Caco-2 (cell line): ENCODE data around the gene RABEP2. TPM values are rescaled to one million over a fixed set of nuclear protein-coding genes. Genes with fewer than 3 reads are reported as not detected.
"Not testable (repeated sequence)": the region's sequence is repeated elsewhere in the genome, so short reads cannot be mapped to it uniquely, and the experiment has no call there.

Experiments used
- BruUV-seq: library from RNA; stranded (reverse); fragments of 400-500 nt; replicated peaks from 2 replicates; lab custom pipeline; 2021; lab: Mats Ljungman, UMichigan
- CTCF ChIA-PET: fragments of 300-600 bp; sonication (Branson Sonifier 250); formaldehyde crosslinking; loops from one replicate; lab custom pipeline; 2022; ENCODE audit warnings: antibody characterized with exemption; lab: Charles Lee
- POLR2A ChIA-PET: fragments of 300-600 bp; sonication (Branson Sonifier 250); formaldehyde crosslinking; loops from one replicate; lab custom pipeline; 2022; ENCODE audit warnings: antibody characterized with exemption; lab: Charles Lee
- DNase-seq, 2 experiments: peaks; one replicate each; pipeline versions ENCODE4 v3.0.0 to v3.0.0-alpha.2; 2020 to 2022
- H3K27me3 ChIP-seq: replicated peaks from 2 replicates; pipeline ENCODE4 v1.6.0; 2011; ENCODE audit warnings: low read length; ENCODE audit not compliant: control insufficient read depth, insufficient read depth
- H3K36me3 ChIP-seq: 2 replicates; pipeline ENCODE4 v1.5.1; 2011; ENCODE audit warnings: low read length; ENCODE audit not compliant: control insufficient read depth, insufficient read depth
- H3K4me1 ChIP-seq: fragments of 250-450 bp; sonication (Bioruptor Pico); 2 replicates; pipeline ENCODE4 v1.5.1; 2020; ENCODE audit warnings: mild to moderate bottlenecking
- H3K4me3 ChIP-seq: 2 replicates; pipeline ENCODE4 v1.5.1; 2011; ENCODE audit warnings: low read depth, mild to moderate bottlenecking, control low read depth, low read length
- H3K9me3 ChIP-seq: fragments of 250-450 bp; sonication (Bioruptor Pico); 2 replicates; pipeline ENCODE4 v1.5.1; 2020; ENCODE audit warnings: mild to moderate bottlenecking, moderate library complexity
- H3K27ac Mint-ChIP-seq: one replicate; pipeline ENCODE4 v1.8.0; 2022; ENCODE audit warnings: mixed read lengths; ENCODE audit not compliant: unreplicated experiment
- H3K27me3 Mint-ChIP-seq: one replicate; pipeline ENCODE4 v1.8.0; 2022; ENCODE audit warnings: mixed read lengths; ENCODE audit not compliant: insufficient read depth, unreplicated experiment
- H3K36me3 Mint-ChIP-seq: one replicate; pipeline ENCODE4 v1.8.0; 2022; ENCODE audit warnings: mild to moderate bottlenecking, mixed read lengths; ENCODE audit not compliant: insufficient read depth, unreplicated experiment
- H3K4me1 Mint-ChIP-seq: one replicate; pipeline ENCODE4 v1.8.0; 2022; ENCODE audit warnings: low read depth, mixed read lengths; ENCODE audit not compliant: unreplicated experiment
- H3K4me3 Mint-ChIP-seq: one replicate; pipeline ENCODE4 v1.8.0; 2022; ENCODE audit warnings: mild to moderate bottlenecking, moderate library complexity, mixed read lengths; ENCODE audit not compliant: unreplicated experiment
- H3K9me3 Mint-ChIP-seq: one replicate; pipeline ENCODE4 v1.8.0; 2022; ENCODE audit warnings: mixed read lengths; ENCODE audit not compliant: unreplicated experiment
- intact Hi-C: fragments of 100-400 bp; cut with micrococcal nuclease; formaldehyde crosslinking; loops from one replicate; pipeline ENCODE4 v1.10.0; 2022; ENCODE audit not compliant: unreplicated experiment
- total RNA-seq: library from RNA; stranded (reverse); gene quantifications from 2 replicates; pipeline ENCODE4 v1.2.3, GENCODE V29; 2022
- TF ChIP-seq, protein P1 (sequence below), 2 experiments: fragments of 200-600 bp in 1 of 2; IDR thresholded peaks; 1 replicate in 1 of 2; 2 replicates in 1 of 2; pipeline versions ENCODE4 v1.5.1 to v1.8.0; 2011 to 2022; ENCODE audit warnings: antibody characterized with exemption in 1 of 2, control low read depth in 1 of 2, inconsistent platforms in 1 of 2, low read depth in 1 of 2, low read length in 1 of 2, mild to moderate bottlenecking in 1 of 2, moderate library complexity in 1 of 2; ENCODE audit not compliant: insufficient read depth in 1 of 2, severe bottlenecking in 1 of 2, unreplicated experiment in 1 of 2

RABEP2 gene
- total RNA-seq, 1 experiment from 2014 or later: 22.9 TPM

DNA sequence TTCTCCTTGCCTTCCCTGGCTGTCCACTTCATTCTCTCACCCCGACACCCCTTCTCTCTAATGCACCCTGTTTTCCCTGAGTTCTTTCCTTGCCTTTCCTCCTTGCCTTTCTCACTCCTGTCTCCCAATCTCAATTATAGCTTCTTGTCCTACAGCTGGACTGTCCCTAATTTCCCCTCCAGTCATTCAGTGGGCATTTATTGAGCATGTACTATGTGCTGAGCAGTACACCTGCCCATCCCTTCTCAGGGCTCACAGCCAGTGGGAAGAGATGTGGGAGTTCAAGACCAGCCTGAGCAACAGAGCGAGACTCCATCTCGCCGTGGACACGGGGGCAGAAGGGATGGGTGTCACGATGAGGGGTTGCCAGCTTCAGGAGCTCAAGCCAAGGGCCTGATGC, 41.0 kb downstream of the RABEP2 start:
- H3K4me1 Mint-ChIP-seq: no peaks in the 10 kb centered on the region
- H3K4me3 ChIP-seq: no peak overlapping the region
- H3K9me3 ChIP-seq: no peaks in the 10 kb centered on the region
- no peaks in the 10 kb centered on the region for H3K4me1 ChIP-seq
- H3K36me3 Mint-ChIP-seq: peaks cover 8% of the 10 kb centered on the region
- no peaks in the 10 kb centered on the region for H3K27me3 Mint-ChIP-seq
- ChIA-PET CTCF (no interaction called here), POLR2A (no interaction called here)
- peak overlapping the region; percentile 4 for H3K27ac Mint-ChIP-seq
- peaks cover 1% of the 10 kb centered on the region; the same call in 1 of the 2 replicates for H3K36me3 ChIP-seq
- H3K4me3 Mint-ChIP-seq: no peak overlapping the region
- DNase-seq: no peak
- H3K9me3 Mint-ChIP-seq: no peaks in the 10 kb centered on the region
- BruUV-seq: no TSS peak
- TF ChIP-seq, protein P1, sequence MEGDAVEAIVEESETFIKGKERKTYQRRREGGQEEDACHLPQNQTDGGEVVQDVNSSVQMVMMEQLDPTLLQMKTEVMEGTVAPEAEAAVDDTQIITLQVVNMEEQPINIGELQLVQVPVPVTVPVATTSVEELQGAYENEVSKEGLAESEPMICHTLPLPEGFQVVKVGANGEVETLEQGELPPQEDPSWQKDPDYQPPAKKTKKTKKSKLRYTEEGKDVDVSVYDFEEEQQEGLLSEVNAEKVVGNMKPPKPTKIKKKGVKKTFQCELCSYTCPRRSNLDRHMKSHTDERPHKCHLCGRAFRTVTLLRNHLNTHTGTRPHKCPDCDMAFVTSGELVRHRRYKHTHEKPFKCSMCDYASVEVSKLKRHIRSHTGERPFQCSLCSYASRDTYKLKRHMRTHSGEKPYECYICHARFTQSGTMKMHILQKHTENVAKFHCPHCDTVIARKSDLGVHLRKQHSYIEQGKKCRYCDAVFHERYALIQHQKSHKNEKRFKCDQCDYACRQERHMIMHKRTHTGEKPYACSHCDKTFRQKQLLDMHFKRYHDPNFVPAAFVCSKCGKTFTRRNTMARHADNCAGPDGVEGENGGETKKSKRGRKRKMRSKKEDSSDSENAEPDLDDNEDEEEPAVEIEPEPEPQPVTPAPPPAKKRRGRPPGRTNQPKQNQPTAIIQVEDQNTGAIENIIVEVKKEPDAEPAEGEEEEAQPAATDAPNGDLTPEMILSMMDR (IDR thresholded peaks at IDR 0.05; ENCODE audit: insufficient read depth in 1 of 2, low read depth in 1 of 2, low read length in 1 of 2, severe bottlenecking in 1 of 2, unreplicated experiment in 1 of 2): no peak
- intact Hi-C loops: no loop called here
- H3K27me3 ChIP-seq: no peaks in the 10 kb centered on the region

DNA sequence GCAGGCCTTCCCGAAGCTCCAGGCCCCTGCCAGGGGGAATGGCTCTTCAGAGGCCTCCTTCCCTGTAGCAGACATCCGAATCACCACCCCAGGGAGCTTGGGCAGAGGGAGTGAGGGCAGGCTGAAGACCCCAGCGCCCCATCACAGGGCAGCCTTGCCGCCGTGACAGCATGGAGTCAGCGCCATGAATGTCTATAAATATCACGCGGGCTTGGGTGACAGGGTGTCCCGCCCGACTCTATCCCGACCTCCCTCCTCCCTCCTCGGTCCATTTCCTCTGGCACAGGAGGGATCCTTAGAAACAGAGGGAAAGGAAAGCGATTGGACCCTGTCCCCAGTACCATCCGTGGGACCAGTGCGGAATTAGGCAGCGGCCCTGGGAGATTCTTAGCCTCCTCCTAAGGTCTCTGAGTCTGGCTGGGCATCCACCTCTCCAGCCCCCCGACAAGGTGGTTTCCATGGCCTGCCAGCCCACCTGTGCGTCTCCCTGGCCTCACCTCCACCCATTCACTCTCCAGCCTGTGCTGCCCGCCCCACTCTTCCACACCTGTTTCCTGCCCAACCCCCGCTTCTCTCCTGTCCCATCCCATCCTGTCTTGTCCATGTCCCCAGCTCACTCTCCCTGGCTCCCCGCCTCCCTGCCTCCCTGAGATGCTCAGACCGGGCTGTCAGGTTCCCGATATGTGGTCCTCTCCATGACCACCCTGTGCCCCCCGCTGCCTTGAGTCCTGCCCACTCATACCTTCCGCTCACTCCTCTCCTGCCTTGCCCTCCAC, 41.6 kb downstream of the RABEP2 start:
- no peak for DNase-seq
- Histone ChIP-seq H3K9me3 (no peaks in the 10 kb centered on the region), H3K4me3 (no peak overlapping the region), H3K27me3 (no peaks in the 10 kb centered on the region), H3K36me3 (peaks cover 1% of the 10 kb centered on the region; the same call in 1 of the 2 replicates), H3K4me1 (peaks cover 4% of the 10 kb centered on the region; the same call in 1 of the 2 replicates)
- BruUV-seq: no TSS peak
- H3K27ac Mint-ChIP-seq: peak overlapping the region; percentile 4
- H3K9me3 Mint-ChIP-seq: no peaks in the 10 kb centered on the region
- H3K36me3 Mint-ChIP-seq: peaks cover 13% of the 10 kb centered on the region
- H3K27me3 Mint-ChIP-seq: no peaks in the 10 kb centered on the region
- intact Hi-C loops: no loop called here
- H3K4me3 Mint-ChIP-seq: no peak overlapping the region
- CTCF ChIA-PET: no interaction called here
- H3K4me1 Mint-ChIP-seq: no peaks in the 10 kb centered on the region
- TF ChIP-seq, protein P1 (IDR thresholded peaks at IDR 0.05; ENCODE audit: insufficient read depth in 1 of 2, low read depth in 1 of 2, low read length in 1 of 2, severe bottlenecking in 1 of 2, unreplicated experiment in 1 of 2): no peak
- POLR2A ChIA-PET: no interaction called here

DNA sequence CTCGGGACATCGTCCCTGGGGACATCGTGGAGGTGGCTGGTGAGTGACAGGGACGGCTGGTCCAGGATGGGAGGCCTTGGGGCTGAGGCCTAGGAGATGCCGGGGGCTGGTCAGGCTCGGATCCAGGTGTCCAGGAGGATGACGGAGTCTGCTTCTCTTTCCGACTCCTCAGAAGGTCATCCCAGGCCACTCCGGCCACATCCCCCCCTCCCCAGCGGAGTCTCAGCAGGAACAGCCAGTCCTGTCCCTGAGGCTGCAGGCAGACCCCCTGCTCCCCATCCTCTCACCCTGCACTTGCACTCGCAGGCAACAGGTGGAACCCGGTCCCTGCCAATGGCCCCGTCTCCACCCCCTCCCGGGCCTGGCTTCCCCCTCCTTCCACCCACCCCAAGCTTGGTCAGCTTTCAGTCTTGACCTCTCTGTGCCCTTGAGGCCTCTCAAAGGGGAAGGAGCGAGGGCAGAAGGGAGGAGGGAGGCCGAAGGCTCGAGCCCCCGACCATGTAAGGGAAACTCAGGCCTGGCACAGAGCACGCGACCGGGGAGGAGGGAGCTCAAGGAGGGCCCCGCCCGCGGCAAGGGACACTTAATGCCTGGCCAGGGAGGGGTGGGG, 42.4 kb downstream of the RABEP2 start:
- H3K9me3 Mint-ChIP-seq: no peaks in the 10 kb centered on the region
- peaks cover 1% of the 10 kb centered on the region; the same call in 1 of the 2 replicates for H3K36me3 ChIP-seq
- H3K36me3 Mint-ChIP-seq: peaks cover 13% of the 10 kb centered on the region
- peak overlapping the region; percentile 43 for H3K4me3 Mint-ChIP-seq
- CTCF ChIA-PET: no interaction called here
- peaks cover 5% of the 10 kb centered on the region; the same call in 1 of the 2 replicates for H3K4me1 ChIP-seq
- H3K27ac Mint-ChIP-seq: no peak overlapping the region
- H3K27me3 ChIP-seq: no peaks in the 10 kb centered on the region
- POLR2A ChIA-PET: no interaction called here
- no TSS peak for BruUV-seq
- DNase-seq: no peak
- H3K27me3 Mint-ChIP-seq: no peaks in the 10 kb centered on the region
- TF ChIP-seq, protein P1 (IDR thresholded peaks at IDR 0.05; ENCODE audit: insufficient read depth in 1 of 2, low read depth in 1 of 2, low read length in 1 of 2, severe bottlenecking in 1 of 2, unreplicated experiment in 1 of 2): no peak
- intact Hi-C loops: no loop called here
- H3K4me1 Mint-ChIP-seq: no peaks in the 10 kb centered on the region
- H3K9me3 ChIP-seq: no peaks in the 10 kb centered on the region
- no peak overlapping the region for H3K4me3 ChIP-seq

DNA sequence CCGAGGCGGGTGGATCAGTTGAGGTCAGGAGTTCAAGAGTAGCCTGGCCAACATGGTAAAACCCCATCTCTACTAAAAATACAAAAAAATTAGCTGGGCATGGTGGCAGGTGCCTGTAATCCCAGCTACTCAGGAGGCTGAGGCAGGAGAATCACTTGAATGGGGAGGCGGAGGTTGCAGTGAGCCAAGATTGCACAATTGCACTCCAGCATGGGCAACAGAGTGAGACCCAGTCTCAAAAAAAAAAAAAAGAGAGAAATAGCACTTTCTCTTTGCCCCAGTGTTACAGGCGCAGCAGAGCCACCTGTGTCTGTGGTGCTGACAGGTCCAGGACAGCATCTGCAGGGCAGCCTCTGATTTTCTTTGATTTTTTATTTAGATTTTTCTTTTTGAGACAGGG, 43.5 kb downstream of the RABEP2 start:
- H3K9me3 ChIP-seq, POLR2A ChIA-PET, H3K27me3 ChIP-seq, H3K4me1 Mint-ChIP-seq, H3K4me3 ChIP-seq, DNase-seq, BruUV-seq, H3K9me3 Mint-ChIP-seq, H3K27ac Mint-ChIP-seq, H3K36me3 ChIP-seq, H3K27me3 Mint-ChIP-seq, H3K4me1 ChIP-seq: not testable (repeated sequence)
- H3K36me3 Mint-ChIP-seq: peaks cover 20% of the 10 kb centered on the region
- intact Hi-C loops: loop anchor here (2.0 kb wide), 1 partner anchor 63 kb away; no protein-coding TSS in a partner anchor
- peak overlapping the region; percentile 89 for H3K4me3 Mint-ChIP-seq
- CTCF ChIA-PET: interaction anchor here (0.7 kb wide), 1 partner anchor 57 kb away, joined by 3 read pairs; no protein-coding TSS in a partner anchor
